Measurements from ENCODE around the gene PTGIS. TPM values are rescaled to one million over a fixed set of nuclear protein-coding genes. Genes with fewer than 3 reads are reported as not detected.

PTGIS gene
- total and polyA plus RNA-seq, 2 donors (not counting 3 experiments of a cell fraction or from before 2014, with no cell fraction given), result 6.2 to 11.8 TPM

- Histone ChIP-seq H3K9me3 (replicated peaks; ENCODE audit: control insufficient read depth, insufficient read depth, low read length) (no peaks in the 10 kb centered on the region), H3K27ac (ENCODE audit: insufficient read depth, low read depth, low read length) (no peak overlapping the region), H3K9ac (replicated peaks; ENCODE audit: extremely low read depth, insufficient read depth, low read length) (no peak overlapping the region), H3K36me3 (ENCODE audit: control insufficient read depth in 2 of 2, extremely low read depth in 1 of 2, insufficient read depth in 2 of 2, low read length in 2 of 2) (no peaks in the 10 kb centered on the region), H3K9me1 (replicated peaks; ENCODE audit: control insufficient read depth, extremely low read depth, insufficient read depth, low read length) (no peaks in the 10 kb centered on the region), H3K79me2 (ENCODE audit: control insufficient read depth, insufficient read depth, low read length) (no peaks in the 10 kb centered on the region), H3K27me3 (ENCODE audit: control insufficient read depth in 2 of 2, insufficient read depth in 2 of 2, low read length in 2 of 2) (no peaks in the 10 kb centered on the region), H3K4me1 (ENCODE audit: control insufficient read depth, extremely low read depth, insufficient read depth, low read length) (peaks cover 10% of the 10 kb centered on the region), H3K4me2 (ENCODE audit: insufficient read depth, low read length) (no peak overlapping the region), H3K4me3 (replicated peaks in 1 of 3; ENCODE audit: insufficient read depth in 1 of 3, low read depth in 1 of 3, low read length in 3 of 3) (no peak overlapping the region), H2AFZ (ENCODE audit: low read depth, low read length) (no peak overlapping the region), H4K20me1 (replicated peaks; ENCODE audit: control insufficient read depth, extremely low read depth, insufficient read depth, low read length) (no peaks in the 10 kb centered on the region)
- DNase-seq (ENCODE audit: low read depth, low spot score) (no peak), FAIRE-seq (no peak)
- POLR2A ChIA-PET, result no interaction called here
- BruUV-seq (replicated peaks), result no TSS peak
- CTCF ChIA-PET, result interaction anchor here (1.0 to 24.6 kb wide), 2 partner anchors 9 to 58 kb away, joined by 5 to 962 read pairs; no protein-coding TSS in a partner anchor
- TF ChIP-seq MAX (IDR thresholded peaks at IDR 0.05; ENCODE audit: insufficient read depth, insufficient read length) (no peak), POLR2AphosphoS5 (IDR thresholded peaks at IDR 0.05; ENCODE audit: insufficient read depth, low read depth, low read length) (no peak), CTCF (IDR thresholded peaks at IDR 0.05; ENCODE audit: extremely low read depth in 1 of 2, insufficient read depth in 1 of 2, low read depth in 1 of 2, low read length in 2 of 2) (no peak), MYC (IDR thresholded peaks at IDR 0.05; ENCODE audit: low read depth, low read length) (no peak), EZH2 (IDR thresholded peaks at IDR 0.05; ENCODE audit: borderline replicate concordance, low read depth, low read length, severe bottlenecking) (no peak), POLR2A (IDR thresholded peaks at IDR 0.05; ENCODE audit: low read depth, low read length) (no peak), GATA2 (IDR thresholded peaks at IDR 0.05; ENCODE audit: insufficient read depth, insufficient read length, low read depth, low read length) (no peak), FOS (IDR thresholded peaks at IDR 0.05; ENCODE audit: borderline replicate concordance, insufficient read depth, low read length) (no peak), JUN (IDR thresholded peaks at IDR 0.05; ENCODE audit: borderline replicate concordance, insufficient read depth, insufficient read length, low read depth) (no peak)
- intact Hi-C loops (cut with micrococcal nuclease) (no loop called here), dilution Hi-C loops (cut with MboI; ENCODE audit: extremely low pct_ligation_motif_present, low sequenced_read_pairs) (no loop called here)
Measured at GRCh38 chr20:49599746-49600113, 31.8 kb upstream of the PTGIS start.
